Stimulated activated CD4-positive, alpha-beta T cell treated with anti-CD3 and anti-CD28 coated beads, Interleukin-4, amount 100 ng/mL, for 24 hours (primary cell): ENCODE results near the gene ZDHHC4.

Experiments
- DNase-seq: peaks from one replicate; pipeline ENCODE4 v3.0.0-alpha.2; 2020

ZDHHC4 gene

GRCh38 chr7:6577369-6578113 lies at the start of gene ZDHHC4:
TSS of gene ZDHHC4 (plus strand) at chr7:6577454. CDS start at chr7:6580562, 3,108 bp downstream.
- DNase-seq: peak; percentile 90

DNA sequence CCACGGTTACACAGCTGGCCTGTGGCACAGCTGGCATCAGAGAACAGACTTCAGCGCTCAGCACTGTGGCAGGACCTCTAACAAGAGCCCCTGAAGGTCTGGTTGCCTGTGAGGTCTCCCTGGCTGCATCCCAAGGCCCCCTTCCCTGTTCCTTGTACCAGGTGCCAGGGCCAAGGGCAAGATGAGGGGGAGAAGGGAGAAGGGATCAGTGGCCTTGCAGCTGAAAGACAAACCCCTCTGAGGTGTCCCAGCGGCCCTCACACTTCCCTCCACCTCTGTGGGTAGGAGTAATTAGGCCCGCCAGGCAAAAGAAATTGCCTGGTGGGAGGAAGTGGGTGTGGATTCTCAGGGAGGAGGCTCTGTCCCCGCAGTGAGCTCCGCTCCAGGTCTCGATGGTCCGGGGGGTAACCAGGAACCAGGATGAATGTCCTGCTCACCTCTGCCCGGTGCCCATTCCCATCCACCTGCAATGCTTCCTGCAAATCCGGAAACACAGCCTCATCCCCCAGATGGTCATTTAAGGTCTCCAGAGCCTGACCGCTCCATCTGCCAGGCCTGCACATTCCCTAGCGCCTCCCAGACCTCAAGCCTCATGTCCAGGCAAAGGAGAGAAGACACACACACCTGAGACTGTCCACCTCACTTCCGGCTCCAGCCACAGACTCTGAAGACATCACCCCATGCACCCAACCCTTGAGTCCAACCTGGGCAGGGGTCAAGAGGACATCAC lies 48.7 kb upstream of the ZDHHC4 start:
- no peak for DNase-seq

GRCh38 chr7:6529643-6530042 lies 47.6 kb upstream of the ZDHHC4 start:
- DNase-seq: no peak

- DNase-seq: peak; percentile 47
Measured at GRCh38 chr7:6530626-6531491, 46.4 kb upstream of the ZDHHC4 start.

- DNase-seq: no peak
Measured at GRCh38 chr7:6531492-6532279, 45.6 kb upstream of the ZDHHC4 start.

DNA sequence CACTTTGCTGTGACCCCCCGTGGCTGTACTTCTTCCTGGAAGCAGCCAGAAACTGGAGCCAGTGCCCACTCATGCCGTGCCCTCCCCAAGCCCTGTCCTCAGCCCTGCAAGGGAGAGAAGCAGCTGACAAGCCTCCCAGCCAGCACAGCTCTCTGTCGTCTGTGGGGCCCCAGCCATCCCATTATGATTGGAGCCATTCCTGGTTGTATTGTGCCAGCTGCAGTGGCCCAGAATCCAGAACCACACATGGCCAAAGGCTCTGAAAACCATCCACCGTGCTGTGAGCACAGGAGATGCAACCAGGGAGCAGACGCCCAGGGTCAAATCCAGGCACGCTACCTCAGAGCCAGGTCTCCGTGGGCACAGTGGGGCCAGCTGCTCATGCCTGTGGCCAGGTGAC lies 44.7 kb upstream of the ZDHHC4 start:
- no peak for DNase-seq

DNA sequence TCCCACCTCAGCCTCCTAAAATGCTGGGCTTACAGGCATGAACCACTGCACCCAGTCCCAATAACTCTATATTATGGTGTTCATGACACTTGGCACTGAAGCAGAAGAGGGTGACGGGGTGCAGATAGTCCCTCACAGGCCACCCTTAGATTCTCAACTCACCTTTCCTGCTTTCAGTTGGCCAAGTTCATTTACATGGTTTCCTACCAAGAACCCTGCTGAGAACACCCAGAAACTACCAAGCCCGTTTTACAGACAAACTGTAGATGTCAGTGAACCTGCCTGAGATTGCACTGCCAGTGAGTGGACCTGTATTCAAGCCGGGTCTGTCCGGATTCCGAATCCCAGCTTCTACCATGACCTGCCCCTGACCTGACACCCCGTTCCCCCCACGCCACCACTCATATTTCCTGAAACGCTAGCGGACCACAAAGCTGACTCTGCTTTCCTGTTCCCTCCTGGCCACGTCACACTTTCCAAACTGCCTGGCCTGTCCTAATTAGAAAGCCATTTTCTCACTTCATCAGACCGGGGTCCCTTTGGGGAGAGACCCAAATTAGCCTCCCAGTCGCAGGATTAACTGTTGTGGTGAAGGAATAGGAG lies 43.3 kb upstream of the ZDHHC4 start:
- peak; percentile 47 for DNase-seq

- DNase-seq: no peak
Measured at GRCh38 chr7:6536262-6537260, 40.7 kb upstream of the ZDHHC4 start.

- DNase-seq: no peak
Measured at GRCh38 chr7:6542368-6542767, 34.9 kb upstream of the ZDHHC4 start.

GRCh38 chr7:6545398-6546126 lies 31.7 kb upstream of the ZDHHC4 start:
- DNase-seq: no peak

GRCh38 chr7:6546498-6547251 lies 30.6 kb upstream of the ZDHHC4 start:
- no peak for DNase-seq

DNA sequence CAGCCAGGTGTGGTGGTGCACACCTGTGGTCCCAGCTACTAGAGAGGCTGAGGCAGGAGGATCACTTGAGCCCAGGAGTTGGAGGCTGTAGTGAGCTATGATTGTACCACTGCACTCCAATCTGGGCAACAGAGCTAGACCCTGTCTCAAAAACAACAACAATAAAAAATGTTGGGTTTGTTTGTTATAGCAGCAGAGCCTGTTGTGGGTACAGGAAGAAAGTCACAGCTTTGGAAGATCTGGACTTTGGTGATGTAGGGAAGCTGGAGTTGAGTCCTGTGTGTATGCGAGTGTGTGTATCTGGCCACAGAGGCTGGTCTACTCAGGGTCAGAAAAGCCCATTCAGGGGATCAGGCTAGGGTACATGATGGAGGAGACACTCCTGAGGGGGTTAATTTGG lies 29.9 kb upstream of the ZDHHC4 start:
- DNase-seq: no peak

GRCh38 chr7:6551016-6551511 lies 26.2 kb upstream of the ZDHHC4 start, which contains the start of gene GRID2IP:
TSS of gene GRID2IP (minus strand) at chr7:6551461. CDS start at chr7:6551436, 25 bp downstream.
- DNase-seq: no peak

DNA sequence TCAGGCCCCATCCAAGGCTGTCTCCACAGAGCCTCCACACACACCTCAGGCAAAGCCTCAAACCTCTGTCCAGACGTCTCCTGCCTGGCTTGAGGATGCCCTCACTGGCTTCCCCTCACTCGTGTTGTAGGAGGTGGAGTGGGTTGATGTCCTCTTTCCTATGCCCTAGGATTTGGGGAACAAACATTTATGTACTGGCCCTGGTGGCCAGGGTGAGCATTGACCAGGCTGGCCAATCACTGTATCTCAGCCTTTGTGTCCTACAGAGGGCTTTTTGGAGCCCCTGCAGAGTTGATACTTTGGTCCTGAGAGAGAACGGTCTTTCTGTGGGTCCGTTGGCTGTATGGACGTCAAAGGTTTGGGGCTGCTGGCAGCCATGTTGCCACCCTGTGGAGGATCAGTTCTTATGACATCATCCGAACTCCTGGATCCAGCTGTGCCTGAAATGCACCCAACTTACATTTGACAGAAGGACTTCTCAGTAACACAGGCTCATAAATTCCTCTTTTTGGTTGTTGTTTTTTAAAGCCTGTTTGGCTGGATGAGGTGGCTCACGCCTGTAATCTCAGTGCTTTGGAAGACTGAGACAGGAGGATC lies 23.7 kb upstream of the ZDHHC4 start:
- DNase-seq: no peak

DNA sequence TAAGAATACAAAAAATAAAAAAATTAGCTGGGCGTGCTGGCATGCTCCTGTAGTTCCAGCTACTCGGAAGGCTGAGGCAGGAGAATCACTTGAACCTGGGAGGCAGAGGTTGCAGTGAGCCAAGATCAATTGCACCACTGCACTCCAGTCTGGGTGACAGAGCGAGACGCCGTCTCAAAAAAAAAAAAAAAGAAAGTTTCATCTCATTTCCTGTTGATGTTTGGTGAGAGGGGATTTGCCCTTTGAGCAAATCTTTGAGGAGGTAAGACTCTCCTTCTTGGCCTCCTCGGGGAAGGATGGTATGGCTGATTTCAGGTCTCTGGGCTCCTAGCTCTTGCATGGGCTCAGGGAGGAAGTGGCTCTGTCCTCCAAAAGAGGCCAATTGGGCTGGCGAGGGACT lies 22.4 kb upstream of the ZDHHC4 start:
- DNase-seq: no peak

DNA sequence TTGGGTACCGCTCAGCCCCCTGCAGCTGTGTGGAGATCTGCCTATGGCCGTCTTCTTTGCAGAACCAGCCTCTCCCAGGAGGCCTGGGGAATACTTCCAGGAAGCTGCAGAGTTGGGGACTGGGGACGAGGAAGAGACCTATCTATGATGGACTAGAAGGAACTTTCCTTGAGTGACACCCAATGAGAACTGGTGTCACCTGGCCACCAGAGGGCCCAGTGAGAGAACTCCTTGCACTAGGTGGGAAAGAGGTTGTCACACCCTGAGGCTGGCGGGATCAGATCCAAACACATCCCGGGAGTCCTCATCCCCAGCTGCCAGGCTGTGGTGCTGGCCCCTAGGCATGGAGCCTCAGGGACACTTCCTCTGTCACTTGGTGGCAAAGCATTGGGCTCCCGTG lies 21.1 kb upstream of the ZDHHC4 start:
- DNase-seq: no peak

- peak; percentile 13 for DNase-seq
Measured at GRCh38 chr7:6558837-6559236, 18.4 kb upstream of the ZDHHC4 start.

DNA sequence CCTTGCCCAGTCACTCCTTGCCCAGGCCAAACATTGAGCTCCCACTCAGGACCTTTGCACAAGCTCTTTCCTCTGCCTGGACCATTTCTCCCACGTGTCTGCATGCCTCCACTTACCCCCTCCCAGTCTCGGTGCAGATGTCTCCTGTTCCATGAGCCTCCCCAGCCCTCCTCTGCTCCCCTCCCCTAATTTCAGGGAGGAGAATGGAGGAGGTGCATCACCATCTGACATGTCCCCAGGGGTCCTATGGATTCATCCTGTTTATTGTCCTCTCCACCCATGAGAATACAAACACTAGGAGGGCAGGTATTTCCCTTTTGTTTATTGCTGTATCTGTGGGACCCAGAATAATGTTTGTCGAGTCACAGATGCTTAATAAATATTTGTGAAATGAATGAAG lies 17.4 kb upstream of the ZDHHC4 start:
- DNase-seq: no peak

GRCh38 chr7:6562106-6562505 lies 15.1 kb upstream of the ZDHHC4 start:
- DNase-seq: no peak
